Measurements from ENCODE around the gene ANXA11. TPM values are rescaled to one million over a fixed set of nuclear protein-coding genes. Genes with fewer than 3 reads are reported as not detected.
"Not testable (repeated sequence)": the region's sequence is repeated elsewhere in the genome, so short reads cannot be mapped to it uniquely, and the experiment has no call there.

ANXA11 gene
- total RNA-seq, 5 donors from 2014 or later (not counting 1 experiment from before 2014, with no cell fraction given), result 196 to 222 (median 208) TPM

DNA sequence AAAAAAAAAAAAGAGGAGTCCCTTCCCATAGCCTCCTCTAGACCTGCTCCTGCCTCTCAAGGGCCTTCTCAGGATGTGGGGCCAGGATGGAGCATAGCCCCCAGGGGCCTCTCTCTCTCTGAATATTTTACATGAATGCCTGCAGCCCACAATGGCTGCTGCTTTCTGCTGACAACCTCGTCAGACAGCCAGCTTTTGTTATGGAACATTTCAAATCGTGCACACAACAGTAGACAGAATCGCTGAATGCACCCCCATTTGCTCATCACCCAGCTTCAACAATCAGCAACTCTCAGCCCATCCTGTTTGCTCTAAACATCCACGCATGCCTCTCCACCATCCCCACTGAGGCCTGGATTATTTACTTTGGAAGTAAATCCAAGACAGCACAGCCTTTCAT lies 67.4 kb downstream of the ANXA11 start:
- H3K27me3 ChIP-seq (replicated peaks in 1 of 2; ENCODE audit: control insufficient read depth in 2 of 2, extremely low read depth in 1 of 2, insufficient read depth in 2 of 2, low read length in 1 of 2), result peaks cover 6 to 54% of the 10 kb centered on the region in 2 experiments
- DNase-seq (no peak), ATAC-seq (replicated peaks in 1 of 4) (no peak)
- peaks cover 1 to 3% (median 2%) of the 10 kb centered on the region in 3 donors for H3K4me1 Mint-ChIP-seq
- POLR2A ChIA-PET, result no interaction called here
- no peaks in the 10 kb centered on the region for H3K36me3 ChIP-seq (ENCODE audit: control insufficient read depth in 2 of 2, extremely low read depth in 1 of 2, insufficient read depth in 1 of 2, low read length in 1 of 2)
- H3K4me3 Mint-ChIP-seq, result no peak overlapping the region
- peaks cover 16 to 49% of the 10 kb centered on the region in 2 donors for H3K27me3 Mint-ChIP-seq
- WGBS (ENCODE audit: insufficient coverage), result 58% methylated on average over 2 of the region's 4 CpGs
- no peaks in the 10 kb centered on the region for H3K36me3 Mint-ChIP-seq
- no peaks in the 10 kb centered on the region for H3K9me3 Mint-ChIP-seq
- no peaks in the 10 kb centered on the region for H3K4me1 ChIP-seq (ENCODE audit: control insufficient read depth in 1 of 2, extremely low read depth in 1 of 2, insufficient read depth in 2 of 2, low read length in 2 of 2)
- CTCF ChIA-PET, result interaction anchor here in 1 of 2 donors (0.7 kb wide), 1 partner anchor 305 kb away, joined by 3 read pairs; no protein-coding TSS in a partner anchor
- H3K27ac Mint-ChIP-seq, result no peak overlapping the region
- no peak overlapping the region for H3K4me3 ChIP-seq (ENCODE audit: control insufficient read depth in 1 of 2, extremely low read depth in 1 of 2, low read length in 1 of 2)
- H3K9me3 ChIP-seq, result no peaks in the 10 kb centered on the region
- H3K27ac ChIP-seq (ENCODE audit: low read length), result no peak overlapping the region

DNA sequence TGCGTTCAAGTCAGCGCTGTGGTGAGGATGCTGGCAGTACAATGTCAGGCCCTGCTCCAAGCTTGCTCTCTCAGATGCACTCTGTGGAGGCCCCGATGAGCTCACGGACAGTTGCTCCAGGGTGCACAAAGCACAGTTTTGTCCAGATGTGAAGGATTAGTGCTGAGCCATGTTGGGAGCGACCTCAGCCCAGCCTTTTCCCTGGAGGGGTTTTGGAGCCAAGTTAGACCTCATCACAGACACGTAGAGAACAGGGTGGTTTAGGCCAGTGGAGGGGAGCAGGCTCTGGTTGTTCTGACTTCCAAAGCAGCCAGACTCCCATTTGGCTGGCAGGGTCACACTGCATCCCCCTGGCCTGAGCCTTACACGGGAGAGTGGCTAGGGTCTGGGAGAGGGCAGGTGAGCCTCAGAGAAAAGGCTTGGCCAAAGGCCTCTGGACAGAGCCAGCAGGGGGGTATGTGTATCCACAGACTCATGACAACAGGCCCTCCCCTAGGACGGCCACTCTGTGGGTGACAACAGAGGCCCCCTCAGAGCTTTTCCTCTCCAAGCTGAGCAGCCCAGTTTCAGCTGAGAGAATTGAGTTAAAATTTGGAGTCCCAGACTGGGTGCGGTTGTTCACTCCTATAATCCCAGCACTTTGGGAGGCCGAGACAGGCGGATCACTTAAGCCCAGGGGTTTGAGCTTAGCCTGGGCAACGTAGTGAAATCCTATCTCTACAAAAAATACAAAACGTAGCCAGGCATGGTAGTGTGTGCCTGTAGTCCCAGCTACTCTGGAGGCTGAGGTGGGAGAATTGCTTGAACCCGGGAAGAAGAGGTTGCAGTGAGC lies 68.1 kb downstream of the ANXA11 start:
- no peaks in the 10 kb centered on the region for H3K36me3 ChIP-seq (ENCODE audit: control insufficient read depth in 2 of 2, extremely low read depth in 1 of 2, insufficient read depth in 1 of 2, low read length in 1 of 2)
- Mint-ChIP-seq H3K27ac (no peak overlapping the region), H3K27me3 (peaks cover 19 to 51% of the 10 kb centered on the region in 2 donors), H3K4me1 (peaks cover 3 to 7% (median 4%) of the 10 kb centered on the region in 3 donors), H3K36me3 (no peaks in the 10 kb centered on the region), H3K4me3 (no peak overlapping the region), H3K9me3 (no peaks in the 10 kb centered on the region)
- ChIA-PET POLR2A (no interaction called here), CTCF (interaction anchor here in 1 of 2 donors (0.7 kb wide), 1 partner anchor 305 kb away, joined by 3 read pairs; no protein-coding TSS in a partner anchor)
- DNase-seq (no peak), ATAC-seq (replicated peaks in 1 of 4) (no peak)
- H3K4me1 ChIP-seq (ENCODE audit: control insufficient read depth in 1 of 2, extremely low read depth in 1 of 2, insufficient read depth in 2 of 2, low read length in 2 of 2), result peaks cover 0 to 5% of the 10 kb centered on the region in 2 experiments
- H3K9me3 ChIP-seq, result no peaks in the 10 kb centered on the region
- no peak overlapping the region for H3K27ac ChIP-seq (ENCODE audit: low read length)
- H3K27me3 ChIP-seq (replicated peaks in 1 of 2; ENCODE audit: control insufficient read depth in 2 of 2, extremely low read depth in 1 of 2, insufficient read depth in 2 of 2, low read length in 1 of 2), result peaks cover 6 to 61% of the 10 kb centered on the region in 2 experiments
- 91% methylated on average over 5 of the region's 14 CpGs for WGBS (ENCODE audit: insufficient coverage)
- no peak overlapping the region for H3K4me3 ChIP-seq (ENCODE audit: control insufficient read depth in 1 of 2, extremely low read depth in 1 of 2, low read length in 1 of 2)

DNA sequence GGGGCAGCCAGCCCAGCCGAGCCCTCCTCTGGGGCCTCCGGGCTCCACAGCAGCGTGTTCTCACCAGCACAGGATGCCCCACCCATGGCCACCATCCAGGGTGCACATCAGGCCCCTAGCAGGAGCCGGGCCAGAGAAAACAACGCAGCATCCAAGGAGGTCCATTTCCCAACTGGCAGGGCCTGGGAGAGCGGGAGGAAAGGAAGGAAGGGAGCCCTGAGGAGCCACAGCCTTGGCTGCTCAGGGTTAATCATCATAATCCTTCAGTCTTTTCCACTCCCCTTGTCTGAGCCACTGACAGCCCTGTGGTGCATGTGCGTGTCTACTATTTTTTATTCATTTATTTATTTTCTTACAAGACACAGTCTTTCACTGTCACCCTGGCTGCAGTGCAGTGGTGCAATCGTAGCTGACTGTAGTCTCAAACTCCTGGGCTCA lies 69.2 kb downstream of the ANXA11 start:
- Mint-ChIP-seq H3K27me3 (peaks cover 27 to 59% of the 10 kb centered on the region in 2 donors), H3K36me3 (no peaks in the 10 kb centered on the region), H3K4me1 (peaks cover 3 to 8% (median 7%) of the 10 kb centered on the region in 3 donors), H3K9me3 (no peaks in the 10 kb centered on the region), H3K27ac (no peak overlapping the region), H3K4me3 (no peak overlapping the region)
- ChIA-PET CTCF (no interaction called here), POLR2A (no interaction called here)
- peaks cover 6 to 62% of the 10 kb centered on the region in 2 experiments for H3K27me3 ChIP-seq (replicated peaks in 1 of 2; ENCODE audit: control insufficient read depth in 2 of 2, extremely low read depth in 1 of 2, insufficient read depth in 2 of 2, low read length in 1 of 2)
- H3K9me3 ChIP-seq, result no peaks in the 10 kb centered on the region
- peaks cover 0 to 5% of the 10 kb centered on the region in 2 experiments for H3K4me1 ChIP-seq (ENCODE audit: control insufficient read depth in 1 of 2, extremely low read depth in 1 of 2, insufficient read depth in 2 of 2, low read length in 2 of 2)
- no peaks in the 10 kb centered on the region for H3K36me3 ChIP-seq (ENCODE audit: control insufficient read depth in 2 of 2, extremely low read depth in 1 of 2, insufficient read depth in 1 of 2, low read length in 1 of 2)
- no peak overlapping the region for H3K4me3 ChIP-seq (ENCODE audit: control insufficient read depth in 1 of 2, extremely low read depth in 1 of 2, low read length in 1 of 2)
- DNase-seq (no peak), ATAC-seq (replicated peaks in 1 of 4) (no peak)
- 77% methylated on average over 6 of the region's 8 CpGs for WGBS (ENCODE audit: insufficient coverage)
- H3K27ac ChIP-seq (ENCODE audit: low read length), result no peak overlapping the region

DNA sequence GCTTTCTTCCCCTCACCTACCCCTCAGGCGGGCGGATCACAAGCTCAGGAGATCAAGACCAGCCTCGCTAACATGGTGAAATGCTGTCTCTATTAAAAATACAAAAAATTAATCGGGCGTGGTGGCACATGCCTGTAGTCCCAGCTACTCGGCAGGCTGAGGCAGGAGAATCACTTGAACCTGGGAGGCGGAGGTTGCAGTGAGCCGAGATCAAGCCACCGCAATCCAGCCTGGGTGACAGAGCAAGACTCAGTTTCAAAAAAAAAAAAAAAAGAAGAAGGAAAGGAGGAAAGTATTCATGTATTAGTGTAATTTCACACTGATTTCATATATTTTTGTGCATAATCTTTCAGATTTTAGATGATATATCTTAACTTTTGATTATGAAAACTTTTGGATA lies 71.7 kb downstream of the ANXA11 start:
- H3K27ac Mint-ChIP-seq; DNase-seq; H3K9me3 Mint-ChIP-seq; H3K4me3 Mint-ChIP-seq; POLR2A ChIA-PET; H3K4me3 ChIP-seq (ENCODE audit: control insufficient read depth in 1 of 2, extremely low read depth in 1 of 2, low read length in 1 of 2); H3K36me3 Mint-ChIP-seq; H3K36me3 ChIP-seq (ENCODE audit: control insufficient read depth in 2 of 2, extremely low read depth in 1 of 2, insufficient read depth in 1 of 2, low read length in 1 of 2); ATAC-seq (replicated peaks in 1 of 4); H3K4me1 ChIP-seq (ENCODE audit: control insufficient read depth in 1 of 2, extremely low read depth in 1 of 2, insufficient read depth in 2 of 2, low read length in 2 of 2); H3K27ac ChIP-seq (ENCODE audit: low read length); H3K9me3 ChIP-seq; H3K4me1 Mint-ChIP-seq: not testable (repeated sequence)
- CTCF ChIA-PET, result interaction anchor here in 1 of 2 donors (0.7 kb wide), 1 partner anchor 136 kb away, joined by 7 read pairs; no protein-coding TSS in a partner anchor
- 88% methylated on average over 5 of the region's 9 CpGs for WGBS (ENCODE audit: insufficient coverage)
- H3K27me3 Mint-ChIP-seq, result peaks cover 35 to 51% of the 10 kb centered on the region in 2 donors
- peaks cover 6 to 56% of the 10 kb centered on the region in 2 experiments for H3K27me3 ChIP-seq (replicated peaks in 1 of 2; ENCODE audit: control insufficient read depth in 2 of 2, extremely low read depth in 1 of 2, insufficient read depth in 2 of 2, low read length in 1 of 2)

DNA sequence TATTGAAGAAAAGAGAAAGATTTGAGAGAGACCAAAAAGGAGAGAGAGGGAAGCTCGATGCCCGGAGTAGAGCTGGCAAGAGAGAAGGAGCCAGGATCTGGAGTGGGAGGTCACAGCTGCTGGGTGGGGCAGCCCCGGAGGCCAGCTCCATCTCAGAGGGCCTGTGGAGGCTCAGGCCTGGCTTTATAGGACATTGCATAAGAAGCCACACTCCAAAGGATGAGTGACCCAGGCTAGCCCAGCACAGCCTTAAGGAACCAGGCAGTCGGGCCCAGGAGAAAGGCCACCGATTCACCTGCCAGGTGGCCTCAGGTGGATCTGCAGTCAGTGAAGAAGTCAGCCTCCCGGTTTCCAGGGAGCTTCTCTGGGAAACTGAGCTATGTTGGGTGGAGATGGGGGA lies 72.1 kb downstream of the ANXA11 start:
- CTCF ChIA-PET, result interaction anchor here in 1 of 2 donors (0.7 kb wide), 1 partner anchor 136 kb away, joined by 7 read pairs; no protein-coding TSS in a partner anchor
- 69% methylated on average over 5 of the region's 6 CpGs for WGBS (ENCODE audit: insufficient coverage)
- peak overlapping the region in 1 of 3 donors; percentile 9 for H3K4me3 Mint-ChIP-seq
- no peaks in the 10 kb centered on the region for H3K9me3 Mint-ChIP-seq
- Histone ChIP-seq H3K27me3 (replicated peaks in 1 of 2; ENCODE audit: control insufficient read depth in 2 of 2, extremely low read depth in 1 of 2, insufficient read depth in 2 of 2, low read length in 1 of 2) (peaks cover 6 to 56% of the 10 kb centered on the region in 2 experiments), H3K9me3 (no peaks in the 10 kb centered on the region), H3K36me3 (ENCODE audit: control insufficient read depth in 2 of 2, extremely low read depth in 1 of 2, insufficient read depth in 1 of 2, low read length in 1 of 2) (no peaks in the 10 kb centered on the region), H3K4me3 (ENCODE audit: control insufficient read depth in 1 of 2, extremely low read depth in 1 of 2, low read length in 1 of 2) (no peak overlapping the region), H3K27ac (ENCODE audit: low read length) (no peak overlapping the region), H3K4me1 (ENCODE audit: control insufficient read depth in 1 of 2, extremely low read depth in 1 of 2, insufficient read depth in 2 of 2, low read length in 2 of 2) (peaks cover 0 to 5% of the 10 kb centered on the region in 2 experiments)
- H3K27ac Mint-ChIP-seq, result no peak overlapping the region
- no peak for ATAC-seq (replicated peaks in 1 of 4)
- H3K36me3 Mint-ChIP-seq, result no peaks in the 10 kb centered on the region
- H3K27me3 Mint-ChIP-seq, result peaks cover 32 to 46% of the 10 kb centered on the region in 2 donors
- H3K4me1 Mint-ChIP-seq, result peaks cover 3 to 8% (median 7%) of the 10 kb centered on the region in 3 donors
- POLR2A ChIA-PET, result no interaction called here
- no peak for DNase-seq

DNA sequence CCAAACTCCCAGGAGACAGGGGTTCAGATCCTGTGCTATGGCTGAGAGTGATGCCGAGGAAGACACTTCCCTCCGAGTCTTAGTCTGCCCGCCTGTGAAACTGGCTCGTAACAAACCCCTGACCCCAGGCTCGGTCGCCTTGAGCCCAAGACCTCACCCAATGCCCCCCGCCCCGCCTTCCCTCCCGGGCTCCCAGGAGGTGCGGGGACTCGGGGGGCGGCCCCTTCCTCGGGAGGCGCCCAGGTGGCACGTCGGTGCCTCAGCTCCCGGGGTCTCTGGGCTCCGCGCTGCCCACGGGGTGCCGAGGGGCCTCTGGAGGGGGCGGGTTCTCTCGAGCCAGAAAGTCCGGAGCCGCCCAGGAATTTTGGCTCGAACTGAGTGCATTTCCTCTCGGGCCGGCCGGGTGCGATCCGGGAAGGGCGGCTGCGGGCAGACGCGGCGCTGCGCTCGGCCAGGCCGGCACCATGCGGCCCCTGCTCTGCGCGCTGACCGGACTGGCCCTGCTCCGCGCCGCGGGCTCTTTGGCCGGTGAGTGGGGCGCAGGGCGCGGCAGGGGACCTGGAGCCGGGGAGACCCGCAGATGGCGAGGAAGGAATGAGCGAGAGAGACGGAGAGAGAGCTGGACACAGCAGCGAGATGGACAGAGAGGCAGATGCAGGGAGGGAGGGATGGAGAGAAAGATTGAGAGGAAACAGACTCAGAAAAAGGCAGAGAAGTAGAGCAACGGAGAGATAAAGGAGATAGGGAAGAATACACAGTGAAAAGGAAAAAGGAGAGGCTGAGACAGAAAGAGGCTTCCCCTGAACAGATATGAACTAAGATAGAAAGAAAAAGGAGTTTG lies 72.8 kb downstream of the ANXA11 start, which contains the start of gene PLAC9:
TSS of gene PLAC9 (plus strand) at position 432 of the 841 bp plus-strand sequence. CDS start at position 465, 33 bp downstream.
- H3K27ac ChIP-seq (ENCODE audit: low read length), result no peak within 1 kb of the TSS
- 8% methylated on average over 55 of the region's 58 CpGs for WGBS (ENCODE audit: insufficient coverage)
- no peaks in the 10 kb centered on the region for H3K36me3 ChIP-seq (ENCODE audit: control insufficient read depth in 2 of 2, extremely low read depth in 1 of 2, insufficient read depth in 1 of 2, low read length in 1 of 2)
- Mint-ChIP-seq H3K4me3 (peak within 1 kb of the TSS in 2 of 3 donors; percentile 0 to 9), H3K27ac (no peak within 1 kb of the TSS), H3K9me3 (no peaks in the 10 kb centered on the region), H3K36me3 (no peaks in the 10 kb centered on the region), H3K27me3 (peaks cover 28 to 42% of the 10 kb centered on the region in 2 donors), H3K4me1 (peaks cover 3 to 8% (median 7%) of the 10 kb centered on the region in 3 donors)
- H3K4me1 ChIP-seq (ENCODE audit: control insufficient read depth in 1 of 2, extremely low read depth in 1 of 2, insufficient read depth in 2 of 2, low read length in 2 of 2), result peaks cover 0 to 5% of the 10 kb centered on the region in 2 experiments
- peaks cover 6 to 50% of the 10 kb centered on the region in 2 experiments for H3K27me3 ChIP-seq (replicated peaks in 1 of 2; ENCODE audit: control insufficient read depth in 2 of 2, extremely low read depth in 1 of 2, insufficient read depth in 2 of 2, low read length in 1 of 2)
- DNase-seq, result no peak
- H3K4me3 ChIP-seq (ENCODE audit: control insufficient read depth in 1 of 2, extremely low read depth in 1 of 2, low read length in 1 of 2), result no peak within 1 kb of the TSS
- ATAC-seq (replicated peaks in 1 of 4), result no peak
- ChIA-PET CTCF (no interaction called here), POLR2A (no interaction called here)
- no peaks in the 10 kb centered on the region for H3K9me3 ChIP-seq
